ENCODE data around the gene HINFP. TPM values are rescaled to one million over a fixed set of nuclear protein-coding genes. Genes with fewer than 3 reads are reported as not detected.
A peak's percentile ranks its signal among the peaks of the same experiment; 100 is the strongest.

HINFP gene
- total and polyA plus RNA-seq, 9 of the 15 experiments (the other 6 are each of a cell fraction or from before 2014, with no cell fraction given): 13.8 to 34.1 (median 22.5) TPM

- peak in 1 of 4 experiments; percentile 50 for DNase-seq (ENCODE audit: extremely low read depth in 1 of 4, low spot score in 3 of 4)
- ATAC-seq: peak; percentile 20
- intact Hi-C loops (cut with micrococcal nuclease): loop anchor here (2.0 kb wide), 1 partner anchor 18 kb away; no protein-coding TSS in a partner anchor
- TF ChIP-seq SMARCA4 (IDR thresholded peaks at IDR 0.05) (0 out of 2 replicates have a peak, but pooled peaks have one; percentile 21), NFRKB (IDR thresholded peaks at IDR 0.05; ENCODE audit: low read depth) (peak; percentile 58; the same call in 1 of the 2 replicates), ZNF23 (CRISPR knock-in tag; IDR thresholded peaks at IDR 0.05) (no peak), ARID4B (CRISPR knock-in tag; IDR thresholded peaks at IDR 0.05) (no peak), ZNF512 (tag; IDR thresholded peaks at IDR 0.05) (0 out of 2 replicates have a peak, but pooled peaks have one; percentile 11), STAT5A (IDR thresholded peaks at IDR 0.05; ENCODE audit: borderline replicate concordance, low read length) (0 out of 2 replicates have a peak, but pooled peaks have one; percentile 33)
- TF ChIP-seq, protein P1, sequence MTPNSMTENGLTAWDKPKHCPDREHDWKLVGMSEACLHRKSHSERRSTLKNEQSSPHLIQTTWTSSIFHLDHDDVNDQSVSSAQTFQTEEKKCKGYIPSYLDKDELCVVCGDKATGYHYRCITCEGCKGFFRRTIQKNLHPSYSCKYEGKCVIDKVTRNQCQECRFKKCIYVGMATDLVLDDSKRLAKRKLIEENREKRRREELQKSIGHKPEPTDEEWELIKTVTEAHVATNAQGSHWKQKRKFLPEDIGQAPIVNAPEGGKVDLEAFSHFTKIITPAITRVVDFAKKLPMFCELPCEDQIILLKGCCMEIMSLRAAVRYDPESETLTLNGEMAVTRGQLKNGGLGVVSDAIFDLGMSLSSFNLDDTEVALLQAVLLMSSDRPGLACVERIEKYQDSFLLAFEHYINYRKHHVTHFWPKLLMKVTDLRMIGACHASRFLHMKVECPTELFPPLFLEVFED (CRISPR knock-in tag; conservative IDR thresholded peaks at IDR 0.05): no peak
- TF ChIP-seq, protein P2, sequence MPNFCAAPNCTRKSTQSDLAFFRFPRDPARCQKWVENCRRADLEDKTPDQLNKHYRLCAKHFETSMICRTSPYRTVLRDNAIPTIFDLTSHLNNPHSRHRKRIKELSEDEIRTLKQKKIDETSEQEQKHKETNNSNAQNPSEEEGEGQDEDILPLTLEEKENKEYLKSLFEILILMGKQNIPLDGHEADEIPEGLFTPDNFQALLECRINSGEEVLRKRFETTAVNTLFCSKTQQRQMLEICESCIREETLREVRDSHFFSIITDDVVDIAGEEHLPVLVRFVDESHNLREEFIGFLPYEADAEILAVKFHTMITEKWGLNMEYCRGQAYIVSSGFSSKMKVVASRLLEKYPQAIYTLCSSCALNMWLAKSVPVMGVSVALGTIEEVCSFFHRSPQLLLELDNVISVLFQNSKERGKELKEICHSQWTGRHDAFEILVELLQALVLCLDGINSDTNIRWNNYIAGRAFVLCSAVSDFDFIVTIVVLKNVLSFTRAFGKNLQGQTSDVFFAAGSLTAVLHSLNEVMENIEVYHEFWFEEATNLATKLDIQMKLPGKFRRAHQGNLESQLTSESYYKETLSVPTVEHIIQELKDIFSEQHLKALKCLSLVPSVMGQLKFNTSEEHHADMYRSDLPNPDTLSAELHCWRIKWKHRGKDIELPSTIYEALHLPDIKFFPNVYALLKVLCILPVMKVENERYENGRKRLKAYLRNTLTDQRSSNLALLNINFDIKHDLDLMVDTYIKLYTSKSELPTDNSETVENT (CRISPR knock-in tag; IDR thresholded peaks at IDR 0.05): no peak
- TF ChIP-seq, protein P3, sequence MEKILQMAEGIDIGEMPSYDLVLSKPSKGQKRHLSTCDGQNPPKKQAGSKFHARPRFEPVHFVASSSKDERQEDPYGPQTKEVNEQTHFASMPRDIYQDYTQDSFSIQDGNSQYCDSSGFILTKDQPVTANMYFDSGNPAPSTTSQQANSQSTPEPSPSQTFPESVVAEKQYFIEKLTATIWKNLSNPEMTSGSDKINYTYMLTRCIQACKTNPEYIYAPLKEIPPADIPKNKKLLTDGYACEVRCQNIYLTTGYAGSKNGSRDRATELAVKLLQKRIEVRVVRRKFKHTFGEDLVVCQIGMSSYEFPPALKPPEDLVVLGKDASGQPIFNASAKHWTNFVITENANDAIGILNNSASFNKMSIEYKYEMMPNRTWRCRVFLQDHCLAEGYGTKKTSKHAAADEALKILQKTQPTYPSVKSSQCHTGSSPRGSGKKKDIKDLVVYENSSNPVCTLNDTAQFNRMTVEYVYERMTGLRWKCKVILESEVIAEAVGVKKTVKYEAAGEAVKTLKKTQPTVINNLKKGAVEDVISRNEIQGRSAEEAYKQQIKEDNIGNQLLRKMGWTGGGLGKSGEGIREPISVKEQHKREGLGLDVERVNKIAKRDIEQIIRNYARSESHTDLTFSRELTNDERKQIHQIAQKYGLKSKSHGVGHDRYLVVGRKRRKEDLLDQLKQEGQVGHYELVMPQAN (IDR thresholded peaks at IDR 0.05; ENCODE audit: borderline replicate concordance): 0 out of 2 replicates have a peak, but pooled peaks have one; percentile 69
Observed at GRCh38 chr11:119120639-119121007, 757 bp upstream of the HINFP start.

More at GRCh38 chr11:119120639-119121007, 757 bp upstream of the HINFP start:
- peak overlapping the region; percentile 29 for H3K4me3 ChIP-seq
- in situ Hi-C loops (cut with MboI): no loop called here
- H4K20me1 ChIP-seq (replicated peaks; ENCODE audit: control insufficient read depth, insufficient read depth, low read length): no peaks in the 10 kb centered on the region
- peak overlapping the region; percentile 76 for H3K4me2 ChIP-seq (ENCODE audit: insufficient read depth, low read length)
- WGBS (ENCODE audit: insufficient coverage, low coverage, missing lambda C conversion rate): 8% methylated on average over 5 of the region's 5 CpGs
- H3K9me3 ChIP-seq (replicated peaks; ENCODE audit: control insufficient read depth, insufficient read depth, low read depth, low read length): no peaks in the 10 kb centered on the region
- H3K4me1 ChIP-seq (replicated peaks in 1 of 2; ENCODE audit: control insufficient read depth in 2 of 2, insufficient read depth in 2 of 2, low read length in 2 of 2): peaks cover 16 to 21% of the 10 kb centered on the region in 2 experiments
- FAIRE-seq: no peak
- no peaks in the 10 kb centered on the region for H3K27me3 ChIP-seq (ENCODE audit: control insufficient read depth in 2 of 2, insufficient read depth in 2 of 2, low read length in 2 of 2)
- ChIA-PET CTCF (ENCODE audit: low intra/inter-chr PET ratio) (no interaction called here), POLR2A (interaction anchor here (1.0 to 1.1 kb wide), 4 partner anchors 12 to 86 kb away, joined by 3 to 6 read pairs (median 3); no protein-coding TSS in a partner anchor)
- BruUV-seq (replicated peaks): TSS peak; percentile 93
- peak overlapping the region; percentile 65 to 86; a peak in 3 of 4 replicates for H3K9ac ChIP-seq (ENCODE audit: insufficient read depth in 1 of 2, low read depth in 2 of 2, low read length in 2 of 2)
- no peaks in the 10 kb centered on the region for H3K9me1 ChIP-seq (ENCODE audit: control insufficient read depth, insufficient read depth, low read length)
- H3K27ac ChIP-seq (ENCODE audit: extremely low read depth, low read depth, low read length): peak overlapping the region; percentile 68
- peaks cover 24% of the 10 kb centered on the region for H3K79me2 ChIP-seq (ENCODE audit: control insufficient read depth, insufficient read depth, low read length)
- peaks cover 44% of the 10 kb centered on the region for H3K36me3 ChIP-seq (ENCODE audit: control insufficient read depth, insufficient read depth, low read length)
- peak overlapping the region; percentile 88 for H2AFZ ChIP-seq (ENCODE audit: low read depth, low read length)
